MM.1S (cell line): ENCODE results near the gene CARF.

Experiments
- DNase-seq: peaks from one replicate; pipeline ENCODE4 v3.0.0-alpha.2; 2015
- H2AFZ ChIP-seq: fragments of 300-600 bp; sonication (generic); 2 replicates; pipeline ENCODE4 v1.6.0; 2016; ENCODE audit warnings: antibody characterized with exemption, low read length
- H3F3A ChIP-seq: fragments of 300-600 bp; sonication (generic); 2 replicates; pipeline ENCODE4 v1.6.1; 2016; ENCODE audit warnings: mild to moderate bottlenecking, antibody characterized with exemption, low read length, moderate library complexity, mixed read lengths; ENCODE audit not compliant: insufficient read depth
- H3K27ac ChIP-seq: fragments of 300-600 bp; sonication (generic); 2 replicates; pipeline ENCODE4 v1.5.1; 2016; ENCODE audit warnings: mild to moderate bottlenecking, low read length
- H3K27me3 ChIP-seq: fragments of 300-600 bp; sonication (generic); replicated peaks from 2 replicates; pipeline ENCODE4 v1.6.0; 2016; ENCODE audit warnings: low read length; ENCODE audit not compliant: insufficient read depth
- H3K36me3 ChIP-seq: fragments of 300-600 bp; sonication (generic); replicated peaks from 2 replicates; pipeline ENCODE4 v1.6.1; 2016; ENCODE audit warnings: mild to moderate bottlenecking, low read length, mixed read lengths; ENCODE audit not compliant: insufficient read depth
- H3K4me1 ChIP-seq: fragments of 300-600 bp; sonication (generic); 2 replicates; pipeline ENCODE4 v1.6.1; 2016; ENCODE audit warnings: low read length, mixed read lengths
- H3K4me2 ChIP-seq: fragments of 300-600 bp; sonication (generic); 2 replicates; pipeline ENCODE4 v1.6.0; 2016; ENCODE audit warnings: low read depth, low read length
- H3K4me3 ChIP-seq: fragments of 300-600 bp; sonication (generic); 2 replicates; pipeline ENCODE4 v1.5.1; 2016; ENCODE audit warnings: low read length, mixed read lengths
- H3K79me2 ChIP-seq: fragments of 300-600 bp; sonication (generic); 2 replicates; pipeline ENCODE4 v1.6.1; 2016; ENCODE audit warnings: mixed run types, low read length, mixed read lengths
- H3K9ac ChIP-seq: fragments of 300-600 bp; sonication (generic); 2 replicates; pipeline ENCODE4 v1.6.1; 2016; ENCODE audit warnings: low read length, mixed read lengths
- H3K9me2 ChIP-seq: fragments of 300-600 bp; sonication (generic); replicated peaks from 2 replicates; pipeline ENCODE4 v1.6.1; 2016; ENCODE audit warnings: mild to moderate bottlenecking, low read length, mixed read lengths; ENCODE audit not compliant: insufficient read depth
- H3K9me3 ChIP-seq: fragments of 300-600 bp; sonication (generic); replicated peaks from 2 replicates; pipeline ENCODE4 v1.6.1; 2016; ENCODE audit warnings: mild to moderate bottlenecking, low read length, mixed read lengths; ENCODE audit not compliant: insufficient read depth
- H4K20me1 ChIP-seq: fragments of 300-600 bp; sonication (generic); 2 replicates; pipeline ENCODE4 v1.6.1; 2016; ENCODE audit warnings: mild to moderate bottlenecking, low read length, moderate library complexity, mixed read lengths; ENCODE audit not compliant: insufficient read depth
- CTCF ChIP-seq: fragments of 300-600 bp; sonication (generic); IDR thresholded peaks from 2 replicates; pipeline ENCODE4 v1.5.1; 2016; ENCODE audit warnings: antibody characterized with exemption, low read length, mixed read lengths
- EZH2 ChIP-seq: fragments of 300-600 bp; sonication (generic); optimal IDR thresholded peaks from 2 replicates; pipeline ENCODE3; 2017; ENCODE audit warnings: low read depth, mild to moderate bottlenecking, antibody characterized with exemption, low read length, mixed read lengths
- EZH2phosphoT487 ChIP-seq: fragments of 300-600 bp; sonication (generic); IDR thresholded peaks from 2 replicates; pipeline ENCODE4 v1.6.1; 2018; ENCODE audit warnings: antibody characterized with exemption, low read length

CARF gene

GRCh38 chr2:202934456-202934855 lies 22.4 kb downstream of the CARF start:
- no peak overlapping the region for H3K27ac ChIP-seq
- H3F3A ChIP-seq, result no peaks in the 10 kb centered on the region
- no peak overlapping the region for H3K4me3 ChIP-seq
- no peak overlapping the region for H3K9ac ChIP-seq
- no peaks in the 10 kb centered on the region for H3K79me2 ChIP-seq
- no peaks in the 10 kb centered on the region for H3K9me2 ChIP-seq
- no peak for TF ChIP-seq EZH2
- no peak for TF ChIP-seq EZH2phosphoT487
- TF ChIP-seq CTCF, result no peak
- H3K4me2 ChIP-seq, result no peak overlapping the region
- H2AFZ ChIP-seq, result no peak overlapping the region
- no peaks in the 10 kb centered on the region for H4K20me1 ChIP-seq
- no peaks in the 10 kb centered on the region for H3K27me3 ChIP-seq
- H3K36me3 ChIP-seq, result no peaks in the 10 kb centered on the region
- no peaks in the 10 kb centered on the region for H3K4me1 ChIP-seq
- H3K9me3 ChIP-seq, result no peaks in the 10 kb centered on the region
- DNase-seq, result no peak

- Histone ChIP-seq H3K4me1 (no peaks in the 10 kb centered on the region), H2AFZ (no peak overlapping the region), H3F3A (no peaks in the 10 kb centered on the region), H3K9me3 (no peaks in the 10 kb centered on the region), H3K27me3 (no peaks in the 10 kb centered on the region), H3K27ac (no peak overlapping the region), H3K4me2 (no peak overlapping the region), H3K4me3 (no peak overlapping the region), H4K20me1 (no peaks in the 10 kb centered on the region), H3K9me2 (no peaks in the 10 kb centered on the region), H3K79me2 (no peaks in the 10 kb centered on the region), H3K9ac (no peak overlapping the region), H3K36me3 (no peaks in the 10 kb centered on the region)
- TF ChIP-seq CTCF (no peak), EZH2phosphoT487 (no peak), EZH2 (no peak)
- DNase-seq, result no peak
Observed at GRCh38 chr2:202938960-202939359, 26.9 kb downstream of the CARF start.

- Histone ChIP-seq H4K20me1 (no peaks in the 10 kb centered on the region), H3K9me3 (no peaks in the 10 kb centered on the region), H3K4me3 (no peak overlapping the region), H2AFZ (no peak overlapping the region), H3K27me3 (no peaks in the 10 kb centered on the region), H3K27ac (no peak overlapping the region), H3K79me2 (no peaks in the 10 kb centered on the region), H3F3A (no peaks in the 10 kb centered on the region), H3K9ac (no peak overlapping the region), H3K4me1 (no peaks in the 10 kb centered on the region), H3K9me2 (no peaks in the 10 kb centered on the region), H3K36me3 (no peaks in the 10 kb centered on the region), H3K4me2 (no peak overlapping the region)
- TF ChIP-seq CTCF, result no peak
- TF ChIP-seq EZH2, result no peak
- TF ChIP-seq EZH2phosphoT487, result no peak
- DNase-seq, result no peak
Observed at GRCh38 chr2:202941771-202942170, 29.7 kb downstream of the CARF start.
